ENCODE data around the gene ADGRF5. TPM values are rescaled to one million over a fixed set of nuclear protein-coding genes. Genes with fewer than 3 reads are reported as not detected.

ADGRF5 gene
- total RNA-seq, 2 experiments from 2014 or later, result not detected

DNA sequence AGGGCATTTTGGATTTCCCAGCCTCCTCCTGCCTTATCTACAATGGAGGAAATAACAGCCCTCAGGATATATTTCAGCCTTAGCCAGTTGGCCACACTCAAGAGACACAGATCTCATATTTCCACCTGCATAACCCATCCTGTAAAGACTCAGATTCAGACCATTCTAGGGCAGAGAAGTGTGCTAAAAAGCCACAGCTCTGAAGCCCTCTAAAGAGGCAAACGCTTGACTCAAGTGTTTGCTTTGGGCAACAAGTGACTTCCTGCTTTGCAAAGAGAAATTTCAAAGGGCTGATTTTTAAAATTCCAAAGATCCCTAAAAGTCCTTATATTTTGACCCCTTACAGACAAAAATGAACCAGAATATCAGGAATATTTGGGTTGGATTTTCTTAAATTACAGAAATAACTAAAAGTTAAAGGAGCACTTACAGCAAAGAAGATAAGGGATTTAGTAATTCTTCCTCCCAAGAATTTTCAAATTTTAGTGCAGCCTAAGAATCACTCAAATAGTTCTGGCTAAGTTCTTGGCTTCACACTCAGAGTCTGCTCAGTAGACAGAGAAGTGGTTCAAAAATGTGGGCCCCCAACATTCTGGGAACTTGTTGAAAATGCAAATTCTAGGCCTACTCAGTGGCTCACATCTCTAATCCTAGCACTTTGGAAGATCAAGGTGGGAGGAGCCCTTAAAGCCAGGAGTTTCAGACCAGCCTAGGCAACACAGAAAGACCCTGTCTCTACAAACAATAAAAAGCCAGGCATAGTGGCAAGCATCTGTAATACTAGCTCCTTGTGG, 18.9 kb upstream of the ADGRF5 start:
- H3K9me3 Mint-ChIP-seq, result no peaks in the 10 kb centered on the region

DNA sequence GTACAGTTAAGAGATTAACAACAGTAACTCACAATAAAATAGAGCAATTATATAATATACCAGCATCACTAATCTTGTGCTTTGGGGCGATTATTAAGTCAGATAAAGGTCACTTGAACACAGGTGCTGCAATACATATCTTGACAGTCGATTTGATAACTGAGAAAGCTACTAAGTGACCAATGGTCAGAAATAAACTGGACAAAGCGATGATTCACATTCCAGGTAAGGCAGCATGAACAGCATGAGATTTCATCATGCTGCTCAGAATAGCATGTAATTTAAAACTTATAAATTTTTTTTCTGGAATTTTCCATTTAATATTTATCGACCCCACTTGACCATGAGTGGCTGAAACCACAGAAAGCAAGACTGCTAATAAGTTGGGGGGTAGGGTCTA, 15.9 kb upstream of the ADGRF5 start:
- ATAC-seq (no peak), DNase-seq (no peak)
- H3K27me3 Mint-ChIP-seq, result peaks cover 17% of the 10 kb centered on the region
- H3K4me3 Mint-ChIP-seq, result no peak overlapping the region
- intact Hi-C loops (cut with micrococcal nuclease), result no loop called here
- H3K9me3 Mint-ChIP-seq, result no peaks in the 10 kb centered on the region
- no peaks in the 10 kb centered on the region for H3K36me3 Mint-ChIP-seq (ENCODE audit: low read depth)
- TF ChIP-seq, protein P1, sequence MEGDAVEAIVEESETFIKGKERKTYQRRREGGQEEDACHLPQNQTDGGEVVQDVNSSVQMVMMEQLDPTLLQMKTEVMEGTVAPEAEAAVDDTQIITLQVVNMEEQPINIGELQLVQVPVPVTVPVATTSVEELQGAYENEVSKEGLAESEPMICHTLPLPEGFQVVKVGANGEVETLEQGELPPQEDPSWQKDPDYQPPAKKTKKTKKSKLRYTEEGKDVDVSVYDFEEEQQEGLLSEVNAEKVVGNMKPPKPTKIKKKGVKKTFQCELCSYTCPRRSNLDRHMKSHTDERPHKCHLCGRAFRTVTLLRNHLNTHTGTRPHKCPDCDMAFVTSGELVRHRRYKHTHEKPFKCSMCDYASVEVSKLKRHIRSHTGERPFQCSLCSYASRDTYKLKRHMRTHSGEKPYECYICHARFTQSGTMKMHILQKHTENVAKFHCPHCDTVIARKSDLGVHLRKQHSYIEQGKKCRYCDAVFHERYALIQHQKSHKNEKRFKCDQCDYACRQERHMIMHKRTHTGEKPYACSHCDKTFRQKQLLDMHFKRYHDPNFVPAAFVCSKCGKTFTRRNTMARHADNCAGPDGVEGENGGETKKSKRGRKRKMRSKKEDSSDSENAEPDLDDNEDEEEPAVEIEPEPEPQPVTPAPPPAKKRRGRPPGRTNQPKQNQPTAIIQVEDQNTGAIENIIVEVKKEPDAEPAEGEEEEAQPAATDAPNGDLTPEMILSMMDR (IDR thresholded peaks at IDR 0.05), result no peak
- CTCF ChIA-PET, result no interaction called here
- no peaks in the 10 kb centered on the region for H3K4me1 Mint-ChIP-seq (ENCODE audit: low read depth)
- POLR2A ChIA-PET, result no interaction called here
- no peak overlapping the region for H3K27ac Mint-ChIP-seq

More for the DNA sequence above, 18.9 kb upstream of the ADGRF5 start:
- ChIA-PET POLR2A (interaction anchor here (0.7 kb wide), 1 partner anchor 149 kb away, joined by 3 read pairs; no protein-coding TSS in a partner anchor), CTCF (no interaction called here)
- Mint-ChIP-seq H3K36me3 (ENCODE audit: low read depth) (no peaks in the 10 kb centered on the region), H3K27ac (no peak overlapping the region), H3K4me1 (ENCODE audit: low read depth) (no peaks in the 10 kb centered on the region), H3K4me3 (no peak overlapping the region), H3K27me3 (peaks cover 18% of the 10 kb centered on the region)
- DNase-seq (no peak), ATAC-seq (no peak)
- TF ChIP-seq, protein P1 (IDR thresholded peaks at IDR 0.05), result no peak
- intact Hi-C loops (cut with micrococcal nuclease), result no loop called here

DNA sequence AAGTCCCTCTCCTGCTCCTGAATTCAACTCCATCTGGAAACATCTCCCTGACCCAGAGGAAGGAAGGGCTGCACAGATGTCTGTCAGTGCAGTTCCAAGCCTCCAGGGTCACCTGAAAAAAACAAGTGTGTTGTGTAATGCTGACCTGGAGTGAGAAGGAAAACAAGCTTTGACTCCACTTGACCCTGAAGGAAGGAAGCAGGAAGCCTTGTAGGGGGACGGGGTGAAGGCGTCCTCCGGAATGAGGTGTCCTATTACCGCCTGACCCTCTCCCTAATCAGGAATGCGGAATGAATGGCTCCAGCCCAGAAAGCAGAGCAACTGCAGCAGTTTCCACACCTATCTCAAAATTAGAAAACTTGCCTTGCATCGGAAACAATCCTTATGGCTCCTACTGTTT, 13.9 kb upstream of the ADGRF5 start:
- POLR2A ChIA-PET, result no interaction called here
- no peaks in the 10 kb centered on the region for H3K4me1 Mint-ChIP-seq (ENCODE audit: low read depth)
- DNase-seq (no peak), ATAC-seq (no peak)
- TF ChIP-seq, protein P1 (IDR thresholded peaks at IDR 0.05), result no peak
- H3K27ac Mint-ChIP-seq, result no peak overlapping the region
- H3K9me3 Mint-ChIP-seq, result no peaks in the 10 kb centered on the region
- intact Hi-C loops (cut with micrococcal nuclease), result no loop called here
- H3K27me3 Mint-ChIP-seq, result peaks cover 14% of the 10 kb centered on the region
- no peaks in the 10 kb centered on the region for H3K36me3 Mint-ChIP-seq (ENCODE audit: low read depth)
- CTCF ChIA-PET, result interaction anchor here (1.0 kb wide), 1 partner anchor 25 kb away, joined by 3 read pairs; no protein-coding TSS in a partner anchor
- no peak overlapping the region for H3K4me3 Mint-ChIP-seq

DNA sequence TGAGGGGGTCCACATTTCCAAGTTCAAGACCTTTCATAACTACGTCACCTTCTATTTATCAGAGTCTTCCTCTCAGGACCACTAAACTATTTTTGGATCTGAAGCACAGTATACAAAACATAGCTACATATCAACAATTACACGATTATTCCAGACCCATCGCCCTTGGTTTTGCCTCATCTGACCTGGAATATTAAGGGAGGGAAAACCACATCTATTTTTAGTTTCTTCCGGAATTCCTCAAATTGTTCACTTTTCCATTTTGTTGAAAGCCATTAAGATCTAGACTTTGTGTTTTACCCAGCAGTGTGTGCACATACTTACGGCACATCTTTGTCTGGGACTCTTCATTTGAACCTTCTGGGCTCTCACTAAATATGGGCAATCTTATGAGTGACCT, 12.0 kb upstream of the ADGRF5 start:
- H3K4me1 Mint-ChIP-seq (ENCODE audit: low read depth), result no peaks in the 10 kb centered on the region

More for the DNA sequence above, 12.0 kb upstream of the ADGRF5 start:
- intact Hi-C loops (cut with micrococcal nuclease), result no loop called here
- CTCF ChIA-PET, result no interaction called here
- POLR2A ChIA-PET, result interaction anchor here (0.6 kb wide), 1 partner anchor 189 kb away, joined by 3 read pairs; no protein-coding TSS in a partner anchor
- Mint-ChIP-seq H3K9me3 (no peaks in the 10 kb centered on the region), H3K27ac (no peak overlapping the region), H3K27me3 (peaks cover 12% of the 10 kb centered on the region), H3K36me3 (ENCODE audit: low read depth) (no peaks in the 10 kb centered on the region), H3K4me3 (no peak overlapping the region)
- DNase-seq, result no peak
- TF ChIP-seq, protein P1 (IDR thresholded peaks at IDR 0.05), result no peak
- ATAC-seq, result no peak
